Right lobe of liver (tissue), 4 donors: ENCODE measurements around the gene TBL1Y.

ENCODE experiments used
- CTCF ChIP-seq, 4 donors: fragments of 200-600 bp in 3 of 4; fragments of 450-650 bp in 1 of 4; IDR thresholded peaks; one replicate each; pipeline versions ENCODE4 v1.5.1 to v1.8.0; 2016 to 2022; ENCODE audit warnings: antibody characterized with exemption in 4 of 4, mild to moderate bottlenecking in 2 of 4
- POLR2A ChIP-seq: fragments of 450-650 bp; IDR thresholded peaks from one replicate; pipeline ENCODE4 v1.6.1; 2017; ENCODE audit warnings: antibody characterized with exemption, mild to moderate bottlenecking
- donor health status: DM: no; HTN: no; CAD: no.
- donor health status: DM: no; HTN: no; CAD: no.
- donor health status: DM: no; HTN: yes; CAD: no.

GRCh38 chrY:7040662-7041061 is 130.2 kb downstream of the TBL1Y start:
- no peak for TF ChIP-seq CTCF (IDR thresholded peaks at IDR 0.05)
- no peak for TF ChIP-seq POLR2A
